A549 (cell line): ENCODE measurements around the gene OBSL1. TPM values are rescaled to one million over a fixed set of nuclear protein-coding genes. Genes with fewer than 3 reads are reported as not detected.

Experiments used
- ATAC-seq, 2 experiments: fragments of 200-7000 bp in 1 of 2; fragments of >200 bp in 1 of 2; cut with Nextera tagmentation in 1 of 2; cut with Tn5 transposase in 1 of 2; 3 replicates each; pipeline versions ENCODE4 v1.8.0 to v1.9.1; 2018 to 2020; ENCODE audit warnings: mild to moderate bottlenecking in 1 of 2, moderate library complexity in 1 of 2
- CTCF ChIA-PET: fragments of 300-600 bp; sonication (Branson Sonifier 250); formaldehyde crosslinking; extraction: SDS; loops from one replicate; lab custom pipeline; 2021; ENCODE audit warnings: antibody characterized with exemption, inconsistent platforms; lab: Yijun Ruan, JAX
- POLR2A ChIA-PET: fragments of 350-600 bp; formaldehyde crosslinking; extraction: SDS; loops from one replicate; lab custom pipeline; 2021; ENCODE audit warnings: antibody characterized with exemption, inconsistent platforms; lab: Yijun Ruan, JAX
- DNase-seq, 2 experiments: peaks; one replicate each; pipeline versions ENCODE4 v3.0.0 to v3.0.0-alpha.2; 2011 to 2016; ENCODE audit warnings: low read depth in 1 of 2, low spot score in 1 of 2
- FAIRE-seq: peaks from 2 replicates; lab custom pipeline; 2011; peaks lifted over from hg19 to GRCh38; lab: Jason Lieb, UNC
- H3K27ac ChIP-seq, 2 experiments: fragments of >200 bp; sonication (Bioruptor Twin); formaldehyde crosslinking; 3 replicates each; pipeline ENCODE4 v1.5.1; 2016 to 2017
- H3K4me1 ChIP-seq: fragments of >200 bp; sonication (Bioruptor Twin); formaldehyde crosslinking; 3 replicates; pipeline ENCODE4 v1.6.1; 2016
- H3K4me2 ChIP-seq: fragments of >200 bp; sonication (Bioruptor Twin); formaldehyde crosslinking; 3 replicates; pipeline ENCODE4 v1.6.1; 2016
- H3K4me3 ChIP-seq: fragments of >200 bp; sonication (Bioruptor Twin); formaldehyde crosslinking; 3 replicates; pipeline ENCODE4 v1.5.1; 2016
- H3K9me3 ChIP-seq: fragments of >200 bp; sonication (Bioruptor Twin); formaldehyde crosslinking; 3 replicates; pipeline ENCODE4 v1.6.1; 2016
- BCL3 ChIP-seq: fragments of >200 bp; sonication (Bioruptor Twin); formaldehyde crosslinking; IDR thresholded peaks from 3 replicates; pipeline ENCODE4 v1.6.1; 2016
- BHLHE40 ChIP-seq: IDR thresholded peaks from 2 replicates; pipeline ENCODE4 v1.6.1; 2012; ENCODE audit warnings: low read depth, low read length, inconsistent platforms
- CBX8 ChIP-seq: fragments of 200-600 bp; sonication (generic); IDR thresholded peaks from 2 replicates; pipeline ENCODE4 v1.6.1; 2016
- FOXS1 ChIP-seq: fragments of 250-450 bp; sonication (Bioruptor Pico); IDR thresholded peaks from 2 replicates; pipeline ENCODE4 v1.5.0; 2020; ENCODE audit warnings: mild to moderate bottlenecking, moderate library complexity
- HEYL ChIP-seq: fragments of 250-450 bp; sonication (Bioruptor Pico); IDR thresholded peaks from 2 replicates; pipeline ENCODE4 v1.8.0; 2021; ENCODE audit warnings: mild to moderate bottlenecking, moderate library complexity
- KDM1A ChIP-seq: fragments of 200-600 bp; sonication (generic); IDR thresholded peaks from 2 replicates; pipeline ENCODE4 v1.6.1; 2016; ENCODE audit warnings: low read depth, mild to moderate bottlenecking
- NR3C1 ChIP-seq: fragments of >200 bp; sonication (Bioruptor Twin); formaldehyde crosslinking; IDR thresholded peaks from 3 replicates; pipeline ENCODE4 v1.6.1; 2017
- PHF8 ChIP-seq: fragments of 200-600 bp; sonication (generic); IDR thresholded peaks from 2 replicates; pipeline ENCODE4 v1.6.1; 2016; ENCODE audit warnings: low read depth, mild to moderate bottlenecking, antibody characterized with exemption, moderate library complexity, borderline replicate concordance
- RFX5 ChIP-seq: fragments of 450-650 bp; IDR thresholded peaks from 2 replicates; pipeline ENCODE4 v1.7.1; 2014; ENCODE audit warnings: antibody characterized with exemption, mild to moderate bottlenecking, moderate library complexity
- WGBS: methylation state at CpG from one replicate; pipeline ENCODE4 v1.1.6; 2017; ENCODE audit errors: missing lambda C conversion rate; 5-methylcytosine and 5-hydroxymethylcytosine counted together
- polyA plus RNA-seq, 4 experiments: library from polyadenylated mRNA; depleted of rRNA in 3 of 4; stranded (reverse); fragments of >200 nt; fragmentation: RNase III in 1 of 4; extraction: RNeasy Plus Mini Kit Qiagen cat#74134 plus additional on column Dnase treatment in 1 of 4; gene quantifications; 2 replicates in 3 of 4; 3 replicates in 1 of 4; pipeline ENCODE4 v1.2.3, GENCODE V29; 2011 to 2017

The OBSL1 gene
- polyA plus RNA-seq, 2 of the 4 experiments (the other 2 are of a cell fraction), result 14.4 to 31.8 TPM

GRCh38 chr2:219574484-219575311 is 3.4 kb upstream of the OBSL1 start:
- ATAC-seq (no peak), DNase-seq (no peak), FAIRE-seq (no peak)
- H3K4me1 ChIP-seq, result peaks cover 14% of the 10 kb centered on the region
- H3K4me2 ChIP-seq, result no peak overlapping the region
- POLR2A ChIA-PET, result interaction anchor here (0.5 to 1.7 kb wide), 2 partner anchors 23 to 31 kb away, joined by 3 to 6 read pairs; partner anchors contain the start of gene STK11IP
- 69% methylated on average over 18 of the region's 22 CpGs for WGBS
- H3K27ac ChIP-seq, result no peak overlapping the region
- CTCF ChIA-PET, result interaction anchor here (0.7 to 7.5 kb wide), 2 partner anchors 15 to 34 kb away, joined by 3 to 50 read pairs; no protein-coding TSS in a partner anchor
- H3K4me3 ChIP-seq, result no peak overlapping the region
- TF ChIP-seq FOXS1 (CRISPR knock-in tag), result no peak
- no peak for TF ChIP-seq BCL3
- H3K9me3 ChIP-seq, result no peaks in the 10 kb centered on the region

- Histone ChIP-seq H3K27ac (no peak overlapping the region), H3K4me1 (peaks cover 14% of the 10 kb centered on the region), H3K9me3 (no peaks in the 10 kb centered on the region), H3K4me3 (no peak overlapping the region), H3K4me2 (no peak overlapping the region)
- FAIRE-seq, result no peak
- ChIA-PET CTCF (interaction anchor here (7.5 kb wide), 1 partner anchor 13 kb away, joined by 50 read pairs; no protein-coding TSS in a partner anchor), POLR2A (interaction anchor here (0.7 kb wide), 1 partner anchor 25 kb away, joined by 3 read pairs; the partner anchor contains the start of gene STK11IP)
- no peak for ATAC-seq
- no peak for DNase-seq
- TF ChIP-seq KDM1A, result no peak
- WGBS, result 79% methylated on average over 5 of the region's 5 CpGs
Observed at GRCh38 chr2:219573166-219573565, 1.8 kb upstream of the OBSL1 start.

GRCh38 chr2:219572237-219573001 is 1.1 kb upstream of the OBSL1 start, which contains the start of gene INHA:
Gene INHA (plus strand): TSS chr2:219572310. CDS start chr2:219572375, 65 bp downstream.
- CTCF ChIA-PET, result interaction anchor here (0.6 to 7.5 kb wide), 4 partner anchors 12 to 414 kb away, joined by 3 to 50 read pairs (median 6); no protein-coding TSS in a partner anchor
- TF ChIP-seq NR3C1, result no peak
- no peak for TF ChIP-seq HEYL
- TF ChIP-seq RFX5, result no peak
- TF ChIP-seq BHLHE40, result no peak
- TF ChIP-seq, all 56 proteins: peak for 0
- Histone ChIP-seq H3K4me2 (peak within 1 kb of the TSS; percentile 72), H3K4me3 (peak within 1 kb of the TSS; percentile 92), H3K27ac (peak within 1 kb of the TSS; percentile 82 to 95), H3K4me1 (peaks cover 14% of the 10 kb centered on the region), H3K9me3 (no peaks in the 10 kb centered on the region)
- FAIRE-seq, result no peak
- POLR2A ChIA-PET, result interaction anchor here (2.5 kb wide), 1 partner anchor 25 kb away, joined by 19 read pairs; the partner anchor contains the start of gene STK11IP
- DNase-seq, result no peak
- ATAC-seq, result peak in 1 of 2 experiments; percentile 2; a peak in 2 of 6 replicates
- 92% methylated on average over 13 of the region's 13 CpGs for WGBS

- DNase-seq, result no peak
- ChIA-PET POLR2A (interaction anchor here (0.7 to 2.5 kb wide), 5 partner anchors 10 to 72 kb away, joined by 3 to 19 read pairs (median 4); partner anchors contain the start of genes GMPPA and STK11IP), CTCF (interaction anchor here (0.7 to 7.5 kb wide), 12 partner anchors 9 to 118 kb away, joined by 3 to 50 read pairs (median 4); no protein-coding TSS in a partner anchor)
- TF ChIP-seq CBX8, result no peak
- 0 out of 2 replicates have a peak, but pooled peaks have one; percentile 17 for TF ChIP-seq PHF8
- peak; percentile 20 to 47; a peak in 5 of 6 replicates for ATAC-seq
- Histone ChIP-seq H3K9me3 (no peaks in the 10 kb centered on the region), H3K4me2 (peak overlapping the region; percentile 72), H3K4me3 (peak overlapping the region; percentile 92), H3K27ac (peak overlapping the region; percentile 82 to 95), H3K4me1 (peaks cover 14% of the 10 kb centered on the region)
- no peak for FAIRE-seq
- WGBS, result no CpG with 5 or more reads among the region's 55 CpGs
Observed at GRCh38 chr2:219570924-219571310, 422 bp downstream of the OBSL1 start.
